ENCODE results near the gene SAC3D1.

- no peak for TF ChIP-seq CTCF (IDR thresholded peaks at IDR 0.05)
- TF ChIP-seq REST (IDR thresholded peaks at IDR 0.05; ENCODE audit: insufficient read depth in 1 of 2, low read depth in 2 of 2, low read length in 1 of 2): no peak
These were observed 527 bp upstream of the SAC3D1 start for GRCh38 chr11:65040520-65040846.

Measured in Panc1 (cell line).